GM23338 (cell line): ENCODE results near the gene CHRNA3. TPM values are rescaled to one million over a fixed set of nuclear protein-coding genes. Genes with fewer than 3 reads are reported as not detected.

Experiments
- ATAC-seq: fragments of 200-7000 bp; cut with Tn5 transposase; 3 replicates; pipeline ENCODE4 v1.9.1; 2020
- DNase-seq: peaks from one replicate; pipeline ENCODE4 v3.0.0-alpha.2; 2015; ENCODE audit warnings: low spot score
- H2AFZ ChIP-seq: fragments of 200-600 bp; sonication (generic); 2 replicates; pipeline ENCODE4 v1.8.0; 2016; ENCODE audit warnings: antibody characterized with exemption, mild to moderate bottlenecking, moderate library complexity
- H3F3A ChIP-seq: fragments of 200-600 bp; sonication (generic); replicated peaks from 2 replicates; pipeline ENCODE4 v1.8.0; 2017; ENCODE audit warnings: antibody characterized with exemption, mixed run types, low read depth
- H3K27ac ChIP-seq: fragments of 200-600 bp; sonication (generic); 2 replicates; pipeline ENCODE4 v1.6.1; 2016; ENCODE audit warnings: low read depth
- H3K27me3 ChIP-seq: fragments of 200-600 bp; sonication (generic); 2 replicates; pipeline ENCODE4 v1.8.0; 2016; ENCODE audit warnings: mild to moderate bottlenecking, mixed run types, moderate library complexity; ENCODE audit not compliant: insufficient read depth
- H3K36me3 ChIP-seq: fragments of 200-600 bp; sonication (generic); 2 replicates; pipeline ENCODE4 v1.8.0; 2016; ENCODE audit warnings: mild to moderate bottlenecking; ENCODE audit not compliant: insufficient read depth
- H3K4me1 ChIP-seq: fragments of 200-600 bp; sonication (generic); 2 replicates; pipeline ENCODE4 v1.8.0; 2016; ENCODE audit warnings: mild to moderate bottlenecking, moderate library complexity; ENCODE audit not compliant: insufficient read depth
- H3K4me2 ChIP-seq: fragments of 200-600 bp; sonication (generic); 2 replicates; pipeline ENCODE4 v1.7.1; 2017; ENCODE audit warnings: mixed run types
- H3K4me3 ChIP-seq: fragments of 200-600 bp; sonication (generic); 2 replicates; pipeline ENCODE4 v1.6.1; 2016; ENCODE audit warnings: mixed run types
- H3K79me2 ChIP-seq: fragments of 200-600 bp; sonication (generic); replicated peaks from 2 replicates; pipeline ENCODE4 v1.8.0; 2017; ENCODE audit warnings: mild to moderate bottlenecking; ENCODE audit not compliant: insufficient read depth
- H3K9me2 ChIP-seq: fragments of 200-600 bp; sonication (generic); 2 replicates; pipeline ENCODE4 v1.8.0; 2017; ENCODE audit not compliant: insufficient read depth
- H4K20me1 ChIP-seq: fragments of 200-600 bp; sonication (generic); replicated peaks from 2 replicates; pipeline ENCODE4 v1.8.0; 2017; ENCODE audit warnings: mild to moderate bottlenecking; ENCODE audit not compliant: insufficient read depth
- H3K27ac Mint-ChIP-seq: 2 replicates; pipeline ENCODE4 v1.8.0; 2020; ENCODE audit warnings: inconsistent platforms, mild to moderate bottlenecking, moderate library complexity, mixed read lengths
- H3K27me3 Mint-ChIP-seq: 3 replicates; pipeline ENCODE4 v1.8.0; 2022; ENCODE audit warnings: low read depth, mild to moderate bottlenecking, moderate library complexity, mixed read lengths, inconsistent platforms; ENCODE audit not compliant: insufficient read depth, poor library complexity
- H3K36me3 Mint-ChIP-seq: 3 replicates; pipeline ENCODE4 v1.8.0; 2021; ENCODE audit warnings: low read depth, mild to moderate bottlenecking, inconsistent platforms, moderate library complexity, mixed read lengths
- H3K4me1 Mint-ChIP-seq: 3 replicates; pipeline ENCODE4 v1.8.0; 2020; ENCODE audit warnings: mild to moderate bottlenecking, inconsistent platforms, mixed read lengths
- H3K4me3 Mint-ChIP-seq: 3 replicates; pipeline ENCODE4 v1.8.0; 2021; ENCODE audit warnings: moderate library complexity, mild to moderate bottlenecking, inconsistent platforms, mixed read lengths
- H3K9me3 Mint-ChIP-seq: 3 replicates; pipeline ENCODE4 v1.8.0; 2020; ENCODE audit warnings: moderate library complexity, mild to moderate bottlenecking, inconsistent platforms, mixed read lengths
- CREB1 ChIP-seq: fragments of 250-450 bp; sonication (Bioruptor Pico); IDR thresholded peaks from 2 replicates; pipeline ENCODE4 v1.5.0; 2020; ENCODE audit warnings: low read depth, mild to moderate bottlenecking, moderate library complexity
- CTCF ChIP-seq, 2 experiments: fragments of 200-600 bp in 1 of 2; sonication (generic) in 1 of 2; conservative IDR thresholded peaks; 2 replicates each; pipeline versions ENCODE4 v1.5.1 to v1.6.1; 2016 to 2017; ENCODE audit warnings: antibody characterized with exemption in 2 of 2, low read depth in 2 of 2, mild to moderate bottlenecking in 2 of 2, moderate library complexity in 1 of 2
- ETS1 ChIP-seq: IDR thresholded peaks from 2 replicates; pipeline ENCODE4 v1.6.1; 2016; ENCODE audit warnings: antibody characterized with exemption
- EZH2 ChIP-seq: fragments of 200-600 bp; sonication (generic); IDR thresholded peaks from one replicate; pipeline ENCODE4 v1.8.0; 2017; ENCODE audit warnings: antibody characterized with exemption, mild to moderate bottlenecking, low read depth; ENCODE audit not compliant: unreplicated experiment
- JUNB ChIP-seq: IDR thresholded peaks from one replicate; pipeline ENCODE4 v1.6.1; 2016; ENCODE audit warnings: antibody characterized with exemption; ENCODE audit not compliant: unreplicated experiment
- ZNF114 ChIP-seq: fragments of 250-450 bp; sonication (Bioruptor Pico); IDR thresholded peaks from 2 replicates; pipeline ENCODE4 v1.5.0; 2020; ENCODE audit warnings: mild to moderate bottlenecking, moderate library complexity
- ZNF331 ChIP-seq: fragments of 250-450 bp; sonication (Bioruptor Pico); IDR thresholded peaks from 2 replicates; pipeline ENCODE4 v1.5.0; 2020; ENCODE audit warnings: low read depth, mild to moderate bottlenecking, moderate library complexity
- ZNF462 ChIP-seq: fragments of 250-450 bp; sonication (Bioruptor Pico); IDR thresholded peaks from 2 replicates; pipeline ENCODE4 v1.5.0; 2020; ENCODE audit warnings: mild to moderate bottlenecking, moderate library complexity
- polyA plus RNA-seq: library from polyadenylated mRNA; unstranded; fragments of >200 nt; fragmentation: Nextera tagmentation; extraction: Ambion mirVana; gene quantifications from 2 replicates; pipeline ENCODE4 v1.2.1, GENCODE V29; 2016
- total RNA-seq: library from RNA; depleted of rRNA; stranded (reverse); fragments of >200 nt; shearing (Covaris generic); gene quantifications from 2 replicates; pipeline ENCODE4 v1.2.3, GENCODE V29; 2014

The CHRNA3 gene
- total and polyA plus RNA-seq, 2 experiments from 2014 or later, result 2.9 to 3.5 TPM

- H3K4me1 Mint-ChIP-seq, result peaks cover 12% of the 10 kb centered on the region; the same call in 2 of the 3 replicates
- H3K4me3 ChIP-seq, result no peak overlapping the region
- H3K27ac ChIP-seq, result no peak overlapping the region
- H3K9me3 Mint-ChIP-seq, result no peaks in the 10 kb centered on the region
- peak; percentile 35 for DNase-seq
- TF ChIP-seq ZNF462 (CRISPR knock-in tag) (no peak), CTCF (conservative IDR thresholded peaks at IDR 0.05; ENCODE audit: low read depth in 2 of 2) (peak; percentile 28 to 50), ETS1 (no peak), ZNF331 (CRISPR knock-in tag) (no peak), CREB1 (CRISPR knock-in tag) (no peak), EZH2 (no peak), JUNB (no peak), ZNF114 (CRISPR knock-in tag) (no peak)
- no peaks in the 10 kb centered on the region for H3F3A ChIP-seq
- H3K27me3 ChIP-seq, result no peaks in the 10 kb centered on the region
- H3K27me3 Mint-ChIP-seq, result peaks cover 3% of the 10 kb centered on the region
- peaks cover 7% of the 10 kb centered on the region for H4K20me1 ChIP-seq
- H3K4me2 ChIP-seq, result no peak overlapping the region
- H3K4me3 Mint-ChIP-seq, result no peak overlapping the region
- no peaks in the 10 kb centered on the region; the same call in 2 of the 3 replicates for H3K36me3 Mint-ChIP-seq
- H3K36me3 ChIP-seq, result no peaks in the 10 kb centered on the region
- no peak for ATAC-seq
- H3K79me2 ChIP-seq, result peaks cover 90% of the 10 kb centered on the region
- H3K4me1 ChIP-seq, result 0 out of 2 replicates have a peak, but pooled peaks cover 11% of the 10 kb centered on the region
- H3K9me2 ChIP-seq, result no peaks in the 10 kb centered on the region
- no peak overlapping the region for H3K27ac Mint-ChIP-seq
- H2AFZ ChIP-seq, result no peak overlapping the region
These were observed 50.1 kb downstream of the CHRNA3 start for GRCh38 chr15:78570710-78571109.
